HepG2 (cell line): ENCODE measurements around the gene KLHL40. TPM values are rescaled to one million over a fixed set of nuclear protein-coding genes. Genes with fewer than 3 reads are reported as not detected.
A peak's percentile ranks its signal among the peaks of the same experiment; 100 is the strongest.

Experiments used
- ATF2 ChIP-seq: sonication (generic); formaldehyde crosslinking; IDR thresholded peaks from 2 replicates; pipeline ENCODE4 v1.4.0; 2020; ENCODE audit warnings: missing genetic modification reagents
- BATF2 ChIP-seq: sonication (generic); formaldehyde crosslinking; IDR thresholded peaks from 2 replicates; pipeline ENCODE4 v1.8.0; 2022; ENCODE audit warnings: mild to moderate bottlenecking, missing genetic modification reagents, moderate library complexity
- ISX ChIP-seq: sonication (generic); formaldehyde crosslinking; conservative IDR thresholded peaks from 2 replicates; pipeline ENCODE4 v1.5.0; 2020; ENCODE audit warnings: missing genetic modification reagents
- KDM5B ChIP-seq: sonication (generic); formaldehyde crosslinking; IDR thresholded peaks from 2 replicates; pipeline ENCODE4 v1.4.0; 2020; ENCODE audit warnings: missing genetic modification reagents, mild to moderate bottlenecking, borderline replicate concordance
- MIER3 ChIP-seq: IDR thresholded peaks from 2 replicates; pipeline ENCODE4 v1.6.1; 2016; ENCODE audit warnings: missing compliant biosample characterization, borderline replicate concordance
- MLX ChIP-seq: IDR thresholded peaks from 2 replicates; pipeline ENCODE4 v1.6.1; 2016
- MLXIP ChIP-seq: sonication (generic); formaldehyde crosslinking; IDR thresholded peaks from 2 replicates; pipeline ENCODE4 v1.9.0; 2021; ENCODE audit warnings: missing genetic modification reagents, borderline replicate concordance
- SP4 ChIP-seq: sonication (generic); formaldehyde crosslinking; IDR thresholded peaks from 2 replicates; pipeline ENCODE4 v1.8.1; 2023; ENCODE audit warnings: mild to moderate bottlenecking, missing genetic modification reagents
- ZBTB3 ChIP-seq: sonication (generic); formaldehyde crosslinking; IDR thresholded peaks from 2 replicates; pipeline ENCODE4 v1.4.0; 2020; ENCODE audit warnings: low read depth, mild to moderate bottlenecking, moderate library complexity, missing genetic modification reagents, borderline replicate concordance
- ZNF281 ChIP-seq: sonication (generic); formaldehyde crosslinking; IDR thresholded peaks from 2 replicates; pipeline ENCODE4 v1.4.0; 2020; ENCODE audit warnings: missing genetic modification reagents, borderline replicate concordance
- ZNF3 ChIP-seq: IDR thresholded peaks from 2 replicates; pipeline ENCODE4 v1.7.0; 2017; ENCODE audit warnings: inconsistent platforms
- ZNF337 ChIP-seq: sonication (generic); formaldehyde crosslinking; IDR thresholded peaks from 2 replicates; pipeline ENCODE4 v1.5.1; 2020; ENCODE audit warnings: missing genetic modification reagents, low read depth, mild to moderate bottlenecking, borderline replicate concordance
- ZNF563 ChIP-seq: sonication (generic); formaldehyde crosslinking; IDR thresholded peaks from 2 replicates; pipeline ENCODE4 v1.8.0; 2022; ENCODE audit warnings: mild to moderate bottlenecking, moderate library complexity, missing genetic modification reagents
- ZNF607 ChIP-seq: sonication (generic); formaldehyde crosslinking; IDR thresholded peaks from 2 replicates; pipeline ENCODE4 v1.5.1; 2020; ENCODE audit warnings: missing genetic modification reagents, mild to moderate bottlenecking, borderline replicate concordance
- ZNF687 ChIP-seq: sonication (generic); formaldehyde crosslinking; IDR thresholded peaks from 2 replicates; pipeline ENCODE4 v1.5.1; 2020; ENCODE audit warnings: mild to moderate bottlenecking, missing genetic modification reagents, moderate library complexity
- polyA plus RNA-seq, 8 experiments: library from polyadenylated mRNA; depleted of rRNA in 3 of 8; stranded (reverse) in 7 of 8; unstranded in 1 of 8; fragments of >200 nt; fragmentation: Illumina TruSeq in 4 of 8; extraction: Trizol in 4 of 8; gene quantifications; 2 replicates each; pipeline versions ENCODE4 v1.2.1 to v1.2.3, GENCODE V29; 2011 to 2016; ENCODE audit warnings: low read depth in 4 of 8, missing spikeins in 1 of 8, mixed read lengths in 1 of 8; ENCODE audit not compliant: insufficient read depth in 1 of 8
- total RNA-seq, 5 experiments: library from RNA; depleted of rRNA; stranded (reverse); fragments of >200 nt; fragmentation: Illumina TruSeq; extraction: Trizol; gene quantifications; 2 replicates each; pipeline ENCODE4 v1.2.3, GENCODE V29; 2016; ENCODE audit warnings: low read depth in 1 of 5

Gene KLHL40
- total and polyA plus RNA-seq, 2 of the 13 experiments (the other 11 are each of a cell fraction or from before 2014, with no cell fraction given) = not detected

GRCh38 chr3:42701371-42702065 lies 16.2 kb downstream of the KLHL40 start (continued):
- 0 out of 2 replicates have a peak, but pooled peaks have one; percentile 70 for TF ChIP-seq BATF2
- TF ChIP-seq ZNF607 = peak; percentile 67
- no peak for TF ChIP-seq MLX (CRISPR knock-in tag)
- TF ChIP-seq ZNF3 (CRISPR knock-in tag) = no peak
- no peak; the same call in 1 of the 2 replicates for TF ChIP-seq ZBTB3 (CRISPR knock-in tag)
- TF ChIP-seq KDM5B (CRISPR knock-in tag) = peak; percentile 66; the same call in 1 of the 2 replicates
- peak; percentile 52; the same call in 1 of the 2 replicates for TF ChIP-seq ZNF281 (CRISPR knock-in tag)
- TF ChIP-seq ZNF337 (CRISPR knock-in tag) = peak; percentile 45; the same call in 1 of the 2 replicates
- 0 out of 2 replicates have a peak, but pooled peaks have one; percentile 37 for TF ChIP-seq SP4 (CRISPR knock-in tag)
- peak; percentile 90 for TF ChIP-seq ISX (CRISPR knock-in tag)
- peak; percentile 93; the same call in 1 of the 2 replicates for TF ChIP-seq ZNF563 (CRISPR knock-in tag)
- peak; percentile 65; the same call in 1 of the 2 replicates for TF ChIP-seq MIER3 (CRISPR knock-in tag)
- peak; percentile 79 for TF ChIP-seq ATF2
- peak; percentile 91; the same call in 1 of the 2 replicates for TF ChIP-seq MLXIP (CRISPR knock-in tag)
- TF ChIP-seq ZNF687 (CRISPR knock-in tag) = peak; percentile 57
